T-cell (primary cell): ENCODE measurements around the gene NPHS2. TPM values are rescaled to one million over a fixed set of nuclear protein-coding genes. Genes with fewer than 3 reads are reported as not detected.

Source experiments
- total RNA-seq, 35 experiments: library from RNA in 6 of 35; stranded (reverse) in 6 of 35; fragments of 120-200 nt in 1 of 35; gene quantifications; one replicate each; pipeline versions ENCODE4 v1.2.1 to v1.2.4 and lab custom pipeline; 2013 to 2026

Gene NPHS2
- total RNA-seq, 5 donors from 2014 or later (not counting 1 experiment from before 2014, with no cell fraction given) = not detected

Other genes starting within 250 kb of the NPHS2 start
- 1 to 10 TPM in 1 of 5 donors, under 1 TPM in 2, not detected in 2; 0.19 to 1.5 (median 0.77) TPM for gene AXDND1, start 210.0 kb downstream of the NPHS2 start, total RNA-seq
- not detected for gene TDRD5, start 15.9 kb upstream of the NPHS2 start, total RNA-seq
- gene FAM163A, start 167.3 kb upstream of the NPHS2 start, total RNA-seq = under 1 TPM in 1 of 5 donors, not detected in 4; 0.25 TPM